Midbrain (tissue), 1 donor: Measurements from ENCODE around the gene PISD.
"Not testable (repeated sequence)": the region's sequence is repeated elsewhere in the genome, so short reads cannot be mapped to it uniquely, and the experiment has no call there.

Experiments used
- DNase-seq: peaks from one replicate; lab custom pipeline; 2025; lab: John Stamatoyannopoulos, UW

Gene PISD

GRCh38 chr22:31661851-31662667, at the start of gene PISD:
PISD (minus strand) TSS chr22:31662215; CDS start chr22:31662208, 7 bp downstream.
- peak; percentile 94 for DNase-seq

GRCh38 chr22:31711226-31711625, 49.2 kb upstream of the PISD start:
- not testable (repeated sequence) for DNase-seq

- no peak for DNase-seq
Measured at GRCh38 chr22:31707519-31707918, 45.5 kb upstream of the PISD start.

GRCh38 chr22:31695423-31695822, 33.4 kb upstream of the PISD start:
- DNase-seq = no peak

- not testable (repeated sequence) for DNase-seq
Measured at GRCh38 chr22:31694046-31694445, 32.0 kb upstream of the PISD start.

GRCh38 chr22:31692186-31692886, 30.3 kb upstream of the PISD start:
- DNase-seq = no peak

- DNase-seq = no peak
Measured at GRCh38 chr22:31691408-31691807, 29.4 kb upstream of the PISD start.

GRCh38 chr22:31683181-31684105, 21.4 kb upstream of the PISD start:
- DNase-seq = no peak

- DNase-seq = no peak
Measured at GRCh38 chr22:31682751-31683150, 20.7 kb upstream of the PISD start.

- DNase-seq = no peak
Measured at GRCh38 chr22:31681349-31682345, 19.6 kb upstream of the PISD start.

GRCh38 chr22:31680861-31681341, 18.9 kb upstream of the PISD start:
- DNase-seq = no peak

GRCh38 chr22:31678748-31679147, 16.7 kb upstream of the PISD start:
- no peak for DNase-seq

- peak; percentile 90 for DNase-seq
Measured at GRCh38 chr22:31676700-31677099, 14.7 kb upstream of the PISD start.

GRCh38 chr22:31674219-31674618, 12.2 kb upstream of the PISD start:
- DNase-seq = not testable (repeated sequence)

- not testable (repeated sequence) for DNase-seq
Measured at GRCh38 chr22:31668849-31669248, 6.8 kb upstream of the PISD start.

GRCh38 chr22:31662668-31663037, 638 bp upstream of the PISD start:
- DNase-seq = no peak

GRCh38 chr22:31660860-31661341, 1.1 kb downstream of the PISD start:
- DNase-seq = not testable (repeated sequence)

GRCh38 chr22:31659246-31659645, 2.8 kb downstream of the PISD start:
- DNase-seq = no peak

- DNase-seq = no peak
Measured at GRCh38 chr22:31654408-31654807, 7.6 kb downstream of the PISD start.

- no peak for DNase-seq
Measured at GRCh38 chr22:31653944-31654343, 8.1 kb downstream of the PISD start.
